A673 (cell line): ENCODE results near the gene SLC44A1. TPM values are rescaled to one million over a fixed set of nuclear protein-coding genes. Genes with fewer than 3 reads are reported as not detected.

Experiments
- BruUV-seq: library from RNA; stranded (reverse); fragments of 400-500 nt; replicated peaks from 2 replicates; lab custom pipeline; 2021; lab: Mats Ljungman, UMichigan
- CTCF ChIA-PET: fragments of 300-600 bp; sonication (Branson Sonifier 250); formaldehyde crosslinking; loops from one replicate; lab custom pipeline; 2022; ENCODE audit warnings: antibody characterized with exemption; lab: Charles Lee
- POLR2A ChIA-PET: fragments of 300-600 bp; sonication (Branson Sonifier 250); formaldehyde crosslinking; loops from one replicate; lab custom pipeline; 2022; ENCODE audit warnings: antibody characterized with exemption; ENCODE audit not compliant: low non-redundant PET; lab: Charles Lee
- DNase-seq: peaks from one replicate; pipeline ENCODE4 v3.0.0-alpha.2; 2015; ENCODE audit warnings: low spot score
- H3K27ac ChIP-seq: fragments of 200-600 bp; sonication (generic); 2 replicates; pipeline ENCODE4 v1.5.1; 2016; ENCODE audit warnings: mixed run types, low read depth, mild to moderate bottlenecking, mixed read lengths, antibody characterized with exemption, low read length; ENCODE audit not compliant: poor library complexity, severe bottlenecking
- H3K27me3 ChIP-seq: fragments of 200-600 bp; sonication (generic); replicated peaks from 2 replicates; pipeline ENCODE4 v1.6.1; 2017; ENCODE audit warnings: mixed run types, low read depth, mild to moderate bottlenecking, mixed read lengths, antibody characterized with exemption, low read length; ENCODE audit not compliant: insufficient read depth, poor library complexity
- H3K36me3 ChIP-seq: fragments of 200-600 bp; sonication (generic); 2 replicates; pipeline ENCODE4 v1.6.1; 2016; ENCODE audit warnings: mixed run types, mild to moderate bottlenecking, mixed read lengths, antibody characterized with exemption, low read length; ENCODE audit not compliant: insufficient read depth, poor library complexity, severe bottlenecking
- H3K4me1 ChIP-seq: fragments of 200-600 bp; sonication (generic); 2 replicates; pipeline ENCODE4 v1.6.1; 2017; ENCODE audit warnings: mixed run types, mild to moderate bottlenecking, mixed read lengths, antibody characterized with exemption, low read length; ENCODE audit not compliant: insufficient read depth, poor library complexity, severe bottlenecking
- H3K4me3 ChIP-seq: fragments of 200-600 bp; sonication (generic); 2 replicates; pipeline ENCODE4 v1.5.1; 2016; ENCODE audit warnings: low read depth, mixed run types, mild to moderate bottlenecking, mixed read lengths, low read length; ENCODE audit not compliant: poor library complexity, severe bottlenecking
- H3K9me3 ChIP-seq: fragments of 200-600 bp; sonication (generic); 2 replicates; pipeline ENCODE4 v1.6.1; 2016; ENCODE audit warnings: mixed run types, low read depth, mild to moderate bottlenecking, mixed read lengths, antibody characterized with exemption, low read length; ENCODE audit not compliant: poor library complexity, severe bottlenecking
- CTCF ChIP-seq: fragments of 300-800, 200-600 bp; sonication (generic); conservative IDR thresholded peaks from 2 replicates; pipeline ENCODE4 v1.5.1; 2017; ENCODE audit warnings: low read depth, mild to moderate bottlenecking, antibody characterized with exemption, low read length, moderate library complexity, mixed read lengths
- EZH2 ChIP-seq: fragments of 200-600 bp; sonication (generic); IDR thresholded peaks from 2 replicates; pipeline ENCODE4 v1.6.1; 2017; ENCODE audit warnings: borderline replicate concordance, low read depth, mild to moderate bottlenecking, mixed read lengths, antibody characterized with exemption, low read length; ENCODE audit not compliant: poor library complexity, severe bottlenecking
- intact Hi-C: fragments of 100-400 bp; cut with micrococcal nuclease; formaldehyde crosslinking; loops from one replicate; pipeline ENCODE4 v1.10.0; 2022; ENCODE audit not compliant: unreplicated experiment
- total RNA-seq: library from RNA; stranded (reverse); gene quantifications from 2 replicates; pipeline ENCODE4 v1.2.3, GENCODE V29; 2021

The SLC44A1 gene
- total RNA-seq, 1 experiment from 2014 or later = 11.9 TPM

GRCh38 chr9:105452185-105452584, 207.7 kb downstream of the SLC44A1 start:
- H3K27me3 ChIP-seq = no peaks in the 10 kb centered on the region
- DNase-seq = peak; percentile 38
- CTCF ChIA-PET = no interaction called here
- no peak overlapping the region for H3K27ac ChIP-seq
- no peaks in the 10 kb centered on the region for H3K36me3 ChIP-seq
- TF ChIP-seq CTCF = no peak
- no peak for TF ChIP-seq EZH2
- H3K4me3 ChIP-seq = no peak overlapping the region
- intact Hi-C loops = no loop called here
- POLR2A ChIA-PET = no interaction called here
- H3K4me1 ChIP-seq = peaks cover 10% of the 10 kb centered on the region
- no TSS peak for BruUV-seq
- no peaks in the 10 kb centered on the region for H3K9me3 ChIP-seq

GRCh38 chr9:105455836-105456475, 211.5 kb downstream of the SLC44A1 start:
- Histone ChIP-seq H3K4me3 (no peak overlapping the region), H3K4me1 (peaks cover 5% of the 10 kb centered on the region), H3K36me3 (no peaks in the 10 kb centered on the region), H3K27ac (no peak overlapping the region), H3K27me3 (no peaks in the 10 kb centered on the region), H3K9me3 (no peaks in the 10 kb centered on the region)
- no peak for DNase-seq
- POLR2A ChIA-PET = interaction anchor here (0.6 kb wide), 1 partner anchor 13 kb away, joined by 4 read pairs; no protein-coding TSS in a partner anchor
- CTCF ChIA-PET = interaction anchor here (0.7 kb wide), 1 partner anchor 10 kb away, joined by 3 read pairs; no protein-coding TSS in a partner anchor
- BruUV-seq = no TSS peak
- intact Hi-C loops = no loop called here
- TF ChIP-seq CTCF = no peak
- no peak for TF ChIP-seq EZH2

GRCh38 chr9:105457560-105458294, 213.3 kb downstream of the SLC44A1 start:
- H3K27ac ChIP-seq = no peak overlapping the region
- POLR2A ChIA-PET = no interaction called here
- H3K27me3 ChIP-seq = no peaks in the 10 kb centered on the region
- no peak overlapping the region for H3K4me3 ChIP-seq
- TF ChIP-seq CTCF (no peak), EZH2 (no peak)
- H3K36me3 ChIP-seq = no peaks in the 10 kb centered on the region
- CTCF ChIA-PET = no interaction called here
- DNase-seq = no peak
- no peaks in the 10 kb centered on the region for H3K9me3 ChIP-seq
- no peaks in the 10 kb centered on the region for H3K4me1 ChIP-seq
- BruUV-seq = no TSS peak
- intact Hi-C loops = no loop called here
